GM21526 (cell line): ENCODE measurements around the gene SEMA3F.

Experiments
- ATAC-seq: cut with Tn5 transposase; IDR thresholded peaks from one replicate; pipeline ENCODE4 v1.9.1; 2021; ENCODE audit warnings: moderate library complexity; ENCODE audit not compliant: unreplicated experiment, low FRiP score

SEMA3F gene

GRCh38 chr3:50154840-50155490 lies at the start of gene SEMA3F:
Gene SEMA3F, plus strand, starts transcription at chr3:50155324. Its CDS starts 4,299 bp downstream, at chr3:50159623.
- ATAC-seq = peak; percentile 50

GRCh38 chr3:50111757-50112156 lies 43.4 kb upstream of the SEMA3F start:
- no peak for ATAC-seq

GRCh38 chr3:50112462-50112861 lies 42.7 kb upstream of the SEMA3F start:
- ATAC-seq = no peak

GRCh38 chr3:50117120-50117519 lies 38.0 kb upstream of the SEMA3F start:
- no peak for ATAC-seq

GRCh38 chr3:50118237-50118636 lies 36.9 kb upstream of the SEMA3F start:
- ATAC-seq = no peak

- ATAC-seq = no peak
These were observed 35.3 kb upstream of the SEMA3F start for GRCh38 chr3:50119786-50120185.

- ATAC-seq = no peak
These were observed 34.6 kb upstream of the SEMA3F start for GRCh38 chr3:50120364-50121071.

- peak; percentile 45 for ATAC-seq
These were observed 33.8 kb upstream of the SEMA3F start for GRCh38 chr3:50121072-50122032.

- ATAC-seq = no peak
These were observed 33.1 kb upstream of the SEMA3F start for GRCh38 chr3:50122071-50122470.

GRCh38 chr3:50122661-50123391 lies 32.3 kb upstream of the SEMA3F start:
- ATAC-seq = no peak

- ATAC-seq = no peak
These were observed 31.6 kb upstream of the SEMA3F start for GRCh38 chr3:50123394-50124051.

GRCh38 chr3:50124052-50124799 lies 30.9 kb upstream of the SEMA3F start:
- ATAC-seq = no peak

GRCh38 chr3:50124800-50125178 lies 30.3 kb upstream of the SEMA3F start:
- ATAC-seq = no peak

- ATAC-seq = no peak
These were observed 29.4 kb upstream of the SEMA3F start for GRCh38 chr3:50125541-50126286.

GRCh38 chr3:50126287-50127211 lies 28.6 kb upstream of the SEMA3F start:
- ATAC-seq = no peak

GRCh38 chr3:50127251-50127691 lies 27.9 kb upstream of the SEMA3F start:
- no peak for ATAC-seq

GRCh38 chr3:50128001-50128400 lies 27.1 kb upstream of the SEMA3F start:
- ATAC-seq = no peak
